Uterus (tissue), 4 donors: ENCODE results near the gene SURF4. TPM values are rescaled to one million over a fixed set of nuclear protein-coding genes. Genes with fewer than 3 reads are reported as not detected.
"Not testable (repeated sequence)": the region's sequence is repeated elsewhere in the genome, so short reads cannot be mapped to it uniquely, and the experiment has no call there.

Source experiments
- DNase-seq, 2 donors: peaks; one replicate each; pipeline ENCODE4 v3.0.0-alpha.2; 2019 to 2020
- H3K27ac ChIP-seq, 2 donors: fragments of 200-600 bp; sonication (generic); 1 replicate in 1 of 2; 2 replicates in 1 of 2; pipeline ENCODE4 v1.5.1; 2016 to 2018
- H3K27me3 ChIP-seq, 2 donors: fragments of 200-600 bp; sonication (generic); one replicate each; pipeline ENCODE4 v1.5.1; 2018 to 2019; ENCODE audit warnings: control low read depth in 1 of 2
- H3K36me3 ChIP-seq, 2 donors: fragments of 200-600 bp; sonication (generic); one replicate each; pipeline ENCODE4 v1.5.1; 2019; ENCODE audit warnings: control low read depth in 1 of 2
- H3K4me1 ChIP-seq, 2 donors: fragments of 200-600 bp; sonication (generic); one replicate each; pipeline ENCODE4 v1.5.1; 2018 to 2019; ENCODE audit warnings: control low read depth in 1 of 2
- H3K4me3 ChIP-seq, 2 donors: fragments of 200-600 bp; sonication (generic); 1 replicate in 1 of 2; 2 replicates in 1 of 2; pipeline ENCODE4 v1.5.1; 2018 to 2019; ENCODE audit warnings: mild to moderate bottlenecking in 1 of 2
- H3K9me3 ChIP-seq, 2 donors: fragments of 200-600 bp; sonication (generic); one replicate each; pipeline ENCODE4 v1.5.1; 2019; ENCODE audit warnings: control low read depth in 1 of 2
- CTCF ChIP-seq, 4 experiments: fragments of 200-600 bp in 2 of 4; fragments of 450-650 bp in 2 of 4; sonication (generic) in 2 of 4; IDR thresholded peaks; one replicate each; pipeline ENCODE4 v1.5.1; 2016 to 2019; ENCODE audit warnings: antibody characterized with exemption in 4 of 4, mild to moderate bottlenecking in 2 of 4, moderate library complexity in 1 of 4
- POLR2A ChIP-seq, 2 donors: fragments of 450-650 bp; IDR thresholded peaks; one replicate each; pipeline ENCODE4 v1.6.1; 2016; ENCODE audit warnings: antibody characterized with exemption in 2 of 2, mild to moderate bottlenecking in 1 of 2, moderate library complexity in 1 of 2
- intact Hi-C: fragments of 100-400 bp; cut with DNase I; formaldehyde crosslinking; loops from one replicate; pipeline ENCODE4 v1.15.1; 2023; ENCODE audit warnings: low total_unique reads
- total RNA-seq, 4 donors: library from RNA; depleted of rRNA in 3 of 4; stranded (reverse); fragments of >200 nt in 3 of 4; gene quantifications; one replicate each; pipeline versions ENCODE4 v1.1.0 to v1.2.4, GENCODE V29; 2014 to 2023
- donor health status: DM: yes; HTN: yes; CAD: no.

Gene SURF4
- total RNA-seq, 4 donors from 2014 or later, result 74.7 to 262 (median 108) TPM

- Histone ChIP-seq H3K27ac (no peak overlapping the region), H3K4me1 (no peaks in the 10 kb centered on the region), H3K36me3 (no peaks in the 10 kb centered on the region), H3K27me3 (no peaks in the 10 kb centered on the region), H3K4me3 (no peak overlapping the region), H3K9me3 (no peaks in the 10 kb centered on the region)
- no peak for DNase-seq
- TF ChIP-seq CTCF (IDR thresholded peaks at IDR 0.05) (no peak), POLR2A (IDR thresholded peaks at IDR 0.05) (no peak)
- intact Hi-C loops, result no loop called here
Measured at GRCh38 chr9:133378408-133378962, 2.6 kb upstream of the SURF4 start.

GRCh38 chr9:133377721-133378216, 1.9 kb upstream of the SURF4 start:
- TF ChIP-seq CTCF (IDR thresholded peaks at IDR 0.05), result no peak
- TF ChIP-seq POLR2A (IDR thresholded peaks at IDR 0.05), result no peak
- Histone ChIP-seq H3K4me3 (no peak overlapping the region), H3K27me3 (no peaks in the 10 kb centered on the region), H3K9me3 (no peaks in the 10 kb centered on the region), H3K27ac (no peak overlapping the region), H3K4me1 (peaks cover 4 to 6% of the 10 kb centered on the region in 2 donors), H3K36me3 (no peaks in the 10 kb centered on the region)
- peak in 1 of 2 donors; percentile 44 for DNase-seq
- intact Hi-C loops, result no loop called here

GRCh38 chr9:133377280-133377679, 1.4 kb upstream of the SURF4 start:
- H3K4me3 ChIP-seq, H3K27me3 ChIP-seq, DNase-seq, H3K36me3 ChIP-seq, H3K4me1 ChIP-seq, intact Hi-C loops, H3K9me3 ChIP-seq: not testable (repeated sequence)
- H3K27ac ChIP-seq, result peak overlapping the region in 1 of 2 donors; percentile 5

- intact Hi-C loops, result no loop called here
- H3K4me1 ChIP-seq, result peaks cover 14 to 28% of the 10 kb centered on the region in 2 donors
- TF ChIP-seq CTCF (IDR thresholded peaks at IDR 0.05) (no peak), POLR2A (IDR thresholded peaks at IDR 0.05) (no peak)
Measured at GRCh38 chr9:133375116-133375723, 640 bp downstream of the SURF4 start.

GRCh38 chr9:133374612-133375115, 1.2 kb downstream of the SURF4 start:
- peak overlapping the region; percentile 84 to 91 for H3K27ac ChIP-seq
- H3K4me1 ChIP-seq, result peaks cover 14 to 33% of the 10 kb centered on the region in 2 donors
- no peaks in the 10 kb centered on the region for H3K9me3 ChIP-seq
- no peaks in the 10 kb centered on the region for H3K27me3 ChIP-seq
- H3K36me3 ChIP-seq, result no peaks in the 10 kb centered on the region
- peak overlapping the region; percentile 63 to 89 for H3K4me3 ChIP-seq
- no peak for DNase-seq
- no peak for TF ChIP-seq CTCF (IDR thresholded peaks at IDR 0.05)
- TF ChIP-seq POLR2A (IDR thresholded peaks at IDR 0.05), result no peak
- intact Hi-C loops, result no loop called here

More at GRCh38 chr9:133375116-133375723, 640 bp downstream of the SURF4 start:
- H3K27me3 ChIP-seq, result no peaks in the 10 kb centered on the region
- no peak for DNase-seq
- H3K9me3 ChIP-seq, result no peaks in the 10 kb centered on the region
- H3K27ac ChIP-seq, result peak overlapping the region; percentile 84 to 91
- H3K4me3 ChIP-seq, result peak overlapping the region; percentile 63 to 89
- H3K36me3 ChIP-seq, result no peaks in the 10 kb centered on the region
